K562 (cell line): ENCODE measurements around the gene RPP21. TPM values are rescaled to one million over a fixed set of nuclear protein-coding genes. Genes with fewer than 3 reads are reported as not detected.

Source experiments
- ATF6 ChIP-seq: sonication (generic); formaldehyde crosslinking; IDR thresholded peaks from 2 replicates; pipeline ENCODE4 v1.4.0; 2020; ENCODE audit warnings: mild to moderate bottlenecking, missing genetic modification reagents
- BRD4 ChIP-seq: fragments of 200-600 bp; sonication (generic); IDR thresholded peaks from 2 replicates; pipeline ENCODE4 v1.6.1; 2017; ENCODE audit warnings: inconsistent platforms
- E2F3 ChIP-seq: fragments of 250-450 bp; sonication (Bioruptor Pico); IDR thresholded peaks from 2 replicates; pipeline ENCODE4 v1.4.0; 2020; ENCODE audit warnings: mild to moderate bottlenecking
- E2F6 ChIP-seq, 2 experiments: IDR thresholded peaks; 2 replicates each; pipeline ENCODE4 v1.6.1; 2011; ENCODE audit warnings: borderline replicate concordance in 1 of 2, control low read depth in 1 of 2, low read depth in 1 of 2, low read length in 1 of 2, mild to moderate bottlenecking in 1 of 2, mixed read lengths in 1 of 2, moderate library complexity in 1 of 2; ENCODE audit not compliant: insufficient read depth in 1 of 2, insufficient read length in 1 of 2, poor library complexity in 1 of 2, severe bottlenecking in 1 of 2; ENCODE audit errors: extremely low read depth in 1 of 2
- FOXA3 ChIP-seq, 2 experiments: fragments of 450-650 bp in 1 of 2; sonication (generic) in 1 of 2; formaldehyde crosslinking; IDR thresholded peaks in 1 of 2; conservative IDR thresholded peaks in 1 of 2; 2 replicates each; pipeline versions ENCODE4 v1.4.0 to v1.8.0; 2020 to 2022; ENCODE audit warnings: mild to moderate bottlenecking in 2 of 2, missing genetic modification reagents in 1 of 2
- HDAC2 ChIP-seq: fragments of 450-650 bp; IDR thresholded peaks from 2 replicates; pipeline ENCODE4 v1.6.1; 2016; ENCODE audit warnings: mild to moderate bottlenecking
- HDGF ChIP-seq: fragments of 450-650 bp; IDR thresholded peaks from 2 replicates; pipeline ENCODE4 v1.6.1; 2016
- HIVEP1 ChIP-seq: fragments of 250-450 bp; sonication (Bioruptor Pico); IDR thresholded peaks from 2 replicates; pipeline ENCODE4 v1.4.0; 2020; ENCODE audit warnings: mild to moderate bottlenecking
- LARP7 ChIP-seq: fragments of 450-650 bp; IDR thresholded peaks from 2 replicates; pipeline ENCODE4 v1.6.1; 2016
- MAX ChIP-seq: sonication (generic); formaldehyde crosslinking; IDR thresholded peaks from 2 replicates; pipeline ENCODE4 v1.9.0; 2022; ENCODE audit warnings: mild to moderate bottlenecking, missing genetic modification reagents
- NBN ChIP-seq: fragments of 450-650 bp; IDR thresholded peaks from 2 replicates; pipeline ENCODE4 v1.6.1; 2016; ENCODE audit warnings: low read depth, mild to moderate bottlenecking
- NFXL1 ChIP-seq: fragments of 450-650 bp; formaldehyde crosslinking; IDR thresholded peaks from 2 replicates; pipeline ENCODE4 v1.4.0; 2021; ENCODE audit warnings: mild to moderate bottlenecking
- PTRF ChIP-seq: fragments of 450-650 bp; IDR thresholded peaks from 2 replicates; pipeline ENCODE4 v1.6.1; 2016; ENCODE audit warnings: mild to moderate bottlenecking, missing genetic modification characterization, missing compliant biosample characterization
- SAP30 ChIP-seq: fragments of 200-600 bp; sonication (generic); IDR thresholded peaks from 2 replicates; pipeline ENCODE4 v1.6.1; 2012; ENCODE audit warnings: borderline replicate concordance, low read depth, mild to moderate bottlenecking, moderate library complexity, low read length, control low read depth, inconsistent platforms; ENCODE audit not compliant: insufficient read depth, poor library complexity, severe bottlenecking
- SUPT5H ChIP-seq: fragments of 450-650 bp; IDR thresholded peaks from 2 replicates; pipeline ENCODE4 v1.6.1; 2016
- THRB ChIP-seq: fragments of 450-650 bp; formaldehyde crosslinking; conservative IDR thresholded peaks from 2 replicates; pipeline ENCODE4 v1.4.0; 2022; ENCODE audit warnings: mild to moderate bottlenecking, missing genetic modification characterization
- TSHZ1 ChIP-seq: fragments of 250-450 bp; sonication (Bioruptor Pico); IDR thresholded peaks from 2 replicates; pipeline ENCODE4 v1.4.0; 2020; ENCODE audit warnings: mild to moderate bottlenecking, moderate library complexity
- polyA plus RNA-seq, 8 experiments: library from polyadenylated mRNA; depleted of rRNA in 4 of 8; stranded (reverse) in 5 of 8; unstranded in 3 of 8; fragments of >200 nt; fragmentation: Nextera tagmentation in 2 of 8; fragmentation: Illumina TruSeq in 1 of 8; extraction: Ambion mirVana in 2 of 8; extraction: Trizol in 1 of 8; gene quantifications; 2 replicates each; pipeline versions ENCODE4 v1.2.1 to v1.2.3, GENCODE V29; 2011 to 2014; ENCODE audit warnings: inconsistent platforms in 1 of 8, missing spikeins in 1 of 8
- total RNA-seq, 7 experiments: library from RNA; depleted of rRNA in 6 of 7; stranded (reverse); fragments of >200 nt in 6 of 7; fragmentation: Illumina TruSeq in 2 of 7; extraction: Trizol in 2 of 7; gene quantifications; 2 replicates each; pipeline versions ENCODE4 v1.2.1 to v1.2.3, GENCODE V29; 2011 to 2021; ENCODE audit warnings: low replicate concordance in 1 of 7

RPP21 gene
- total and polyA plus RNA-seq, 9 of the 15 experiments (the other 6 are each of a cell fraction or from before 2014, with no cell fraction given) = 62.1 to 362 (median 166) TPM

GRCh38 chr6:30325873-30326525 is 19.0 kb upstream of the RPP21 start (continued):
- TF ChIP-seq BRD4 (0 out of 2 replicates have a peak, but pooled peaks have one; percentile 5), NFXL1 (CRISPR knock-in tag) (peak; percentile 50; the same call in 1 of the 2 replicates), LARP7 (peak; percentile 88; the same call in 1 of the 2 replicates), SUPT5H (peak; percentile 38; the same call in 1 of the 2 replicates), FOXA3 (CRISPR knock-in tag; conservative IDR thresholded peaks at IDR 0.05 in 1 of 2, IDR thresholded peaks at IDR 0.05 in 1 of 2) (0 out of 4 replicates have a peak, but pooled peaks of 1 of the 2 experiments have one; percentile 50), E2F3 (0 out of 2 replicates have a peak, but pooled peaks have one; percentile 16), THRB (CRISPR knock-in tag) (no peak), NBN (peak; percentile 45), E2F6 (IDR thresholded peaks at IDR 0.05; ENCODE audit: borderline replicate concordance in 1 of 2, extremely low read depth in 1 of 2, insufficient read depth in 1 of 2, insufficient read length in 1 of 2, low read depth in 1 of 2, low read length in 1 of 2, poor library complexity in 1 of 2, severe bottlenecking in 1 of 2) (peak; percentile 60 to 76), SAP30 (peak; percentile 71), TSHZ1 (CRISPR knock-in tag) (no peak), HIVEP1 (CRISPR knock-in tag) (0 out of 2 replicates have a peak, but pooled peaks have one; percentile 32), MAX (CRISPR knock-in tag) (peak; percentile 95), ATF6 (CRISPR knock-in tag) (peak; percentile 63; the same call in 1 of the 2 replicates), HDGF (peak; percentile 62; the same call in 1 of the 2 replicates), HDAC2 (peak; percentile 78), PTRF (tag) (0 out of 2 replicates have a peak, but pooled peaks have one; percentile 19)
